Neuronal stem cell (in vitro differentiated cells): ENCODE results near the gene COX5A.

Experiments
- DNase-seq: peaks from one replicate; pipeline ENCODE4 v3.0.0-alpha.2; 2013; ENCODE audit warnings: low spot score
- H2AFZ ChIP-seq: one replicate; pipeline ENCODE4 v1.6.1; 2013; ENCODE audit warnings: mild to moderate bottlenecking, low read length, inconsistent platforms
- H2AK5ac ChIP-seq: 2 replicates; pipeline ENCODE4 v1.6.1; 2013; ENCODE audit warnings: low read depth, mild to moderate bottlenecking, inconsistent platforms, low read length, moderate library complexity, mixed read lengths
- H2BK120ac ChIP-seq: 2 replicates; pipeline ENCODE4 v1.6.1; 2013; ENCODE audit warnings: low read depth, mild to moderate bottlenecking, inconsistent platforms, low read length, moderate library complexity, mixed read lengths
- H2BK12ac ChIP-seq: one replicate; pipeline ENCODE4 v1.6.1; 2013; ENCODE audit warnings: low read length, inconsistent platforms
- H2BK15ac ChIP-seq: 2 replicates; pipeline ENCODE4 v1.6.1; 2013; ENCODE audit warnings: mild to moderate bottlenecking, low read length, inconsistent platforms, mixed read lengths
- H2BK5ac ChIP-seq: one replicate; pipeline ENCODE4 v1.6.1; 2013; ENCODE audit warnings: inconsistent platforms, mild to moderate bottlenecking, low read length, moderate library complexity
- H3K14ac ChIP-seq: one replicate; pipeline ENCODE4 v1.6.1; 2013; ENCODE audit warnings: low read length, inconsistent platforms
- H3K18ac ChIP-seq: 2 replicates; pipeline ENCODE4 v1.6.1; 2013; ENCODE audit warnings: low read length, inconsistent platforms
- H3K23ac ChIP-seq: 2 replicates; pipeline ENCODE4 v1.6.1; 2013; ENCODE audit warnings: low read depth, mild to moderate bottlenecking, mixed read lengths, low read length, inconsistent platforms; ENCODE audit not compliant: poor library complexity
- H3K27ac ChIP-seq: replicated peaks from 3 replicates; pipeline ENCODE4 v1.5.1; 2013; ENCODE audit warnings: low read length, inconsistent platforms
- H3K27me3 ChIP-seq, 3 experiments: 2 replicates each; pipeline ENCODE4 v1.6.1; 2013; ENCODE audit warnings: low read length in 3 of 3, mild to moderate bottlenecking in 2 of 3, inconsistent platforms in 1 of 3, low read depth in 1 of 3, mixed read lengths in 1 of 3, moderate library complexity in 1 of 3; ENCODE audit not compliant: control insufficient read depth in 3 of 3, insufficient read depth in 3 of 3
- H3K36me3 ChIP-seq, 2 donors: replicated peaks in 1 of 2; 2 replicates each; pipeline ENCODE4 v1.6.1; 2013; ENCODE audit warnings: low read length in 2 of 2; ENCODE audit not compliant: control insufficient read depth in 2 of 2, insufficient read depth in 2 of 2
- H3K4ac ChIP-seq: 2 replicates; pipeline ENCODE4 v1.6.1; 2013; ENCODE audit warnings: inconsistent platforms, mild to moderate bottlenecking, low read length, moderate library complexity
- H3K4me1 ChIP-seq, 2 donors: 1 replicate in 1 of 2; 2 replicates in 1 of 2; pipeline ENCODE4 v1.6.1; 2013; ENCODE audit warnings: low read length in 2 of 2, low read depth in 1 of 2; ENCODE audit not compliant: control insufficient read depth in 2 of 2, insufficient read depth in 1 of 2
- H3K4me2 ChIP-seq: one replicate; pipeline ENCODE4 v1.6.1; 2013; ENCODE audit warnings: mild to moderate bottlenecking, low read length, inconsistent platforms; ENCODE audit not compliant: insufficient read depth, poor library complexity, severe bottlenecking
- H3K4me3 ChIP-seq, 2 donors: 2 replicates each; pipeline ENCODE4 v1.5.1; 2013; ENCODE audit warnings: low read length in 2 of 2, mild to moderate bottlenecking in 2 of 2, inconsistent platforms in 1 of 2, moderate library complexity in 1 of 2
- H3K79me1 ChIP-seq: one replicate; pipeline ENCODE4 v1.6.1; 2013; ENCODE audit warnings: low read depth, mild to moderate bottlenecking, inconsistent platforms, low read length, moderate library complexity
- H3K9ac ChIP-seq: one replicate; pipeline ENCODE4 v1.6.1; 2013; ENCODE audit warnings: mild to moderate bottlenecking, low read depth, low read length, inconsistent platforms; ENCODE audit not compliant: poor library complexity
- H3K9me3 ChIP-seq, 2 donors: replicated peaks in 1 of 2; 2 replicates each; pipeline versions ENCODE3 to v1.6.1; 2013; ENCODE audit warnings: low read length in 2 of 2, mild to moderate bottlenecking in 2 of 2, inconsistent platforms in 1 of 2, low read depth in 1 of 2, mixed read lengths in 1 of 2, moderate library complexity in 1 of 2; ENCODE audit not compliant: control insufficient read depth in 2 of 2, insufficient read depth in 1 of 2
- H4K8ac ChIP-seq: one replicate; pipeline ENCODE4 v1.6.1; 2013; ENCODE audit warnings: low read depth, mild to moderate bottlenecking, inconsistent platforms, low read length, moderate library complexity
- H4K91ac ChIP-seq: one replicate; pipeline ENCODE4 v1.6.1; 2013; ENCODE audit warnings: low read length, low read depth, mild to moderate bottlenecking, inconsistent platforms; ENCODE audit not compliant: poor library complexity
- WGBS, 2 donors: extraction: QIAGEN DNeasy Blood & Tissue Kit; methylation state at CpG; one replicate each; pipeline ENCODE4 v1.1.7; 2013; ENCODE audit warnings: missing lambda C conversion rate in 2 of 2, mixed read lengths in 1 of 2; ENCODE audit not compliant: insufficient read length in 2 of 2, insufficient replicate concordance in 1 of 2; ENCODE audit errors: extremely low coverage in 2 of 2; 5-methylcytosine and 5-hydroxymethylcytosine counted together

The COX5A gene

DNA sequence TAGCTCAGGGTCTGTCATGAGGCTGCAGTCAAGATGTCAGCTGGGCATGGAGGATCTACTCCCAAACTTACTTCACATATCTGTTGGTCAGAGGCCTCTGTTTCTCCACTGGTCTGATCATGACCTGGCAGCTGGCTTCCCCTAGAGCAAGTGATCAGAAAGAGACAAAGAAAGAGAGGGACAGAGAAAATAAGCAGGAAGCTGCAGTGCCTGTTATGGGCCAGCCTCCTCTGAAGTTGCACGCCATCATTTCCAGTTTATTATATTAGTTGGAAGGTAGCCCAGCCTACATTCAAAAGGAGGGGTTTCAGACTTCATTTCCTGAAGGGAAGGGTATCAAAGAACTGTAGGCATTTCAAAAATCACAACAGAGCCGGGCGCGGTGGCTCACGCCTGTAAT is 23.7 kb upstream of the COX5A start:
- no peak for DNase-seq
- H3K4me1 ChIP-seq, result peaks cover 10 to 19% of the 10 kb centered on the region in 2 donors
- no peak overlapping the region for H2BK120ac ChIP-seq
- no peak overlapping the region for H3K4ac ChIP-seq
- no peak overlapping the region for H3K4me2 ChIP-seq
- no peak overlapping the region for H4K91ac ChIP-seq
- H4K8ac ChIP-seq, result no peak overlapping the region
- no peak overlapping the region for H3K4me3 ChIP-seq
- H2BK15ac ChIP-seq, result no peak overlapping the region
- H3K23ac ChIP-seq, result no peak overlapping the region
- H3K27me3 ChIP-seq, result peaks cover 19 to 60% (median 42%) of the 10 kb centered on the region in 3 experiments
- no peak overlapping the region for H3K9ac ChIP-seq
- no peak overlapping the region for H2AFZ ChIP-seq
- no peaks in the 10 kb centered on the region for H3K79me1 ChIP-seq
- no peaks in the 10 kb centered on the region for H3K36me3 ChIP-seq
- H3K18ac ChIP-seq, result no peak overlapping the region
- no peak overlapping the region for H2BK5ac ChIP-seq
- no CpG with 5 or more reads among the region's 5 CpGs for WGBS, 2 donors
- no peaks in the 10 kb centered on the region for H3K9me3 ChIP-seq
- H3K27ac ChIP-seq, result no peak overlapping the region
- no peak overlapping the region for H3K14ac ChIP-seq
- H2AK5ac ChIP-seq, result no peak overlapping the region
- no peak overlapping the region for H2BK12ac ChIP-seq

DNA sequence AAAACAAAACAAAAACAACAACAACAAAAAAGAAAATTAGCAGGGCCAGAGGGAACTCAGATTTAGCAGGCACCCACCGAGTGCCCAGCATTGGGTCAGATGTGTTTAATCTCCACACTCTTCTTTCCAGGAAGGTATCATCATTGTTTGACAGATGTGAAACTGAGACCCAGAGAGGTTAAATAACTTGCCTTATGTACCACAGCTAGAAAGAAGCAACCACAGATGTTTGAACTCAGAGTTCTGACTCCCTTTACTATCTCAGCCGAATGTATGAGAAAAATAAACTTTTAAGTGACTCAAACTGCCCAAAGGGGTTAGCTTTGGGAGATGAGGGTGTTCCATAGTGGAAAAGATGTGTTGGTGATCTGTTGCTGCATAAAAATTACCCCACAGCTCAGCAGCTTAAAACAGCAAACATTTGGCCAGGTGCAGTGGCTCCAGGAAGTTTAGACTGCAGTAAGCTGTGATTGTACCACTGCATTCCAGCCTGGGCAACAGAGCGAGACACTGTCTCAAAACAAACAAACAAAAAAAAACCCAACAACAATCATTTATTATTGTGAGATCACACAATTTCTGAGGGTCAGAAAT is 23.2 kb upstream of the COX5A start:
- H4K91ac ChIP-seq, result no peak overlapping the region
- H3K27me3 ChIP-seq, result peaks cover 19 to 63% (median 46%) of the 10 kb centered on the region in 3 experiments

DNA sequence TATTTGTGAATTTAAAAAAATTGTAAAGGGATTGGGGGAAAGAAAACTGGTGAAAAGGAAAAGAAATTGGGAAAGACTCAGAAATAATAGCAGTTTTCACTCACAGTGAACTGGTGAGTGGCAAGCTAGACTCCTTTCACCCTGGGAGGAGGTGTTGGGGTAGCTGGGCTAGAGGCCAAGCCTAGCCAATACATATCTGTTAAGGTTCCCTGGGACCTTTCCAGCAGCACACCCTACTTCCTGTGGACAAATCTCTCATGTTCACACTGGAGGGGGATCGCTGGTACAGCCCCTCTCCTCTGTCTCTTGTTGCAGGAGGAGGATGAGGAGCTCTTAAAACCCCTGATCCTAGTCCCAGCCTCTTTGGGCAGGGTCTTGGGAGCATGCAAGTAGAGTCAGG is 22.4 kb upstream of the COX5A start:
- H3K36me3 ChIP-seq, result no peaks in the 10 kb centered on the region
- H2BK5ac ChIP-seq, result no peak overlapping the region
- H3K4me2 ChIP-seq, result no peak overlapping the region
- H3K27me3 ChIP-seq, result peaks cover 19 to 70% (median 54%) of the 10 kb centered on the region in 3 experiments
- H3K4me1 ChIP-seq, result peaks cover 13 to 19% of the 10 kb centered on the region in 2 donors
- H3K4me3 ChIP-seq, result no peak overlapping the region
- no peak overlapping the region for H4K91ac ChIP-seq
- H2AFZ ChIP-seq, result no peak overlapping the region
- no peak overlapping the region for H3K23ac ChIP-seq
- H2BK15ac ChIP-seq, result no peak overlapping the region
- no peaks in the 10 kb centered on the region for H3K9me3 ChIP-seq
- H3K14ac ChIP-seq, result no peak overlapping the region
- no peak overlapping the region for H4K8ac ChIP-seq
- WGBS, 2 donors, result no CpG with 5 or more reads among the region's 1 CpG
- no peak overlapping the region for H3K18ac ChIP-seq
- no peak overlapping the region for H2AK5ac ChIP-seq
- no peak overlapping the region for H2BK12ac ChIP-seq
- H3K9ac ChIP-seq, result no peak overlapping the region
- no peak overlapping the region for H2BK120ac ChIP-seq
- no peak overlapping the region for H3K27ac ChIP-seq
- no peak overlapping the region for H3K4ac ChIP-seq
- DNase-seq, result no peak
- H3K79me1 ChIP-seq, result no peaks in the 10 kb centered on the region

More for the DNA sequence above, 23.2 kb upstream of the COX5A start:
- Histone ChIP-seq H3K9me3 (no peaks in the 10 kb centered on the region), H3K4ac (no peak overlapping the region), H3K4me2 (no peak overlapping the region), H2BK120ac (no peak overlapping the region), H3K4me1 (peaks cover 10 to 19% of the 10 kb centered on the region in 2 donors), H2BK5ac (no peak overlapping the region), H2BK12ac (no peak overlapping the region), H3K79me1 (no peaks in the 10 kb centered on the region), H2BK15ac (no peak overlapping the region), H3K4me3 (no peak overlapping the region), H2AFZ (no peak overlapping the region), H4K8ac (no peak overlapping the region), H3K18ac (no peak overlapping the region), H3K27ac (no peak overlapping the region), H3K9ac (no peak overlapping the region), H3K36me3 (no peaks in the 10 kb centered on the region), H3K14ac (no peak overlapping the region), H3K23ac (no peak overlapping the region), H2AK5ac (no peak overlapping the region)
- no peak for DNase-seq
- no CpG with 5 or more reads among the region's 3 CpGs for WGBS, 2 donors

DNA sequence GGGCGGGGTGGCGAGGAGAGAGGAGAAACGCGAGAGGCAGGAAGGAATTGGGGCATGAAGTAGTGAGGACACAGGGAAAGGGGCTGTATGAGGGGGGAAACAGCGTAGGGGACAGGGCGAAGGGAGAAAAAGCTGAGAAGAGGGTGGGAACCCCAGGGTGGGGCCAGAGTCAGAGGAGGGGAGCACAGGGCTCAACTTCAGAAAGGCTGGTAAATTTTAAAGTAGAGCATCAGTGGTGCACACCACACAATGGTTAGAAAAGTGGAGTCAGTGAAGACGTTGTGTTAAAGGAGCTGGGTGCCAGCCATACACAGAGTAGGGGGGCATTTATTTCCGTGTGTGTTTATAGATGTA is 21.7 kb upstream of the COX5A start:
- Histone ChIP-seq H3K27ac (no peak overlapping the region), H3K4ac (no peak overlapping the region), H3K4me1 (peaks cover 16 to 21% of the 10 kb centered on the region in 2 donors), H2BK15ac (no peak overlapping the region), H2BK5ac (no peak overlapping the region), H3K9me3 (no peaks in the 10 kb centered on the region), H3K36me3 (no peaks in the 10 kb centered on the region), H3K4me3 (no peak overlapping the region), H3K14ac (no peak overlapping the region), H2AK5ac (no peak overlapping the region), H3K79me1 (no peaks in the 10 kb centered on the region), H2BK12ac (no peak overlapping the region), H3K23ac (no peak overlapping the region), H3K27me3 (peaks cover 19 to 70% (median 62%) of the 10 kb centered on the region in 3 experiments), H3K9ac (no peak overlapping the region), H2AFZ (peak overlapping the region; percentile 81), H3K4me2 (no peak overlapping the region), H3K18ac (no peak overlapping the region), H2BK120ac (no peak overlapping the region), H4K8ac (no peak overlapping the region), H4K91ac (no peak overlapping the region)
- no CpG with 5 or more reads among the region's 8 CpGs for WGBS, 2 donors
- no peak for DNase-seq
